ENCODE data around the gene SERGEF. TPM values are rescaled to one million over a fixed set of nuclear protein-coding genes. Genes with fewer than 3 reads are reported as not detected.
"Not testable (repeated sequence)": the region's sequence is repeated elsewhere in the genome, so short reads cannot be mapped to it uniquely, and the experiment has no call there.

SERGEF gene
- total RNA-seq, 1 donor from 2014 or later: 15.4 TPM

DNA sequence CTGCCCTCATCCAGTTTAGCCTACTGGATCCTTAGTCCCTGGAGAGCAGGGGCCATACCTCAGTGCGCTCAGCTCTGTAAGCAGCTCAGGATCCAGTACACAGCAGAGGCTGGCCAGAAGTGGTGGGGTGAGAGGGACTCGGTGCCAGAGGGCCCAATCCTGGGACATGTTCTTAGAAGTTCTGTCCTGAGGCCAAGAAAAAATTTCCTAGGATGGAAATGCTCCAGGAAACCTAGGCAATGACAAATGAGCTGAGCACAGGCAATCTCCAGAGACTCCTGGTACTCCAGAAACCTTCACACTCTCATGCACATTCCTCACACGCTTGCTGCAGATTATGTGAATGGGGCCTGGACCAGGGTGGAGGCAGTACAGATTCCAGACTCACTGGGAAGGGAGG, 89.6 kb downstream of the SERGEF start:
- intact Hi-C loops (cut with micrococcal nuclease): no loop called here
- DNase-seq (peak; percentile 62), ATAC-seq (peak; percentile 98)

GRCh38 chr11:17922416-17922788, 90.4 kb downstream of the SERGEF start:
- no peak for ATAC-seq
- intact Hi-C loops (cut with micrococcal nuclease): no loop called here
- no peak for DNase-seq

DNA sequence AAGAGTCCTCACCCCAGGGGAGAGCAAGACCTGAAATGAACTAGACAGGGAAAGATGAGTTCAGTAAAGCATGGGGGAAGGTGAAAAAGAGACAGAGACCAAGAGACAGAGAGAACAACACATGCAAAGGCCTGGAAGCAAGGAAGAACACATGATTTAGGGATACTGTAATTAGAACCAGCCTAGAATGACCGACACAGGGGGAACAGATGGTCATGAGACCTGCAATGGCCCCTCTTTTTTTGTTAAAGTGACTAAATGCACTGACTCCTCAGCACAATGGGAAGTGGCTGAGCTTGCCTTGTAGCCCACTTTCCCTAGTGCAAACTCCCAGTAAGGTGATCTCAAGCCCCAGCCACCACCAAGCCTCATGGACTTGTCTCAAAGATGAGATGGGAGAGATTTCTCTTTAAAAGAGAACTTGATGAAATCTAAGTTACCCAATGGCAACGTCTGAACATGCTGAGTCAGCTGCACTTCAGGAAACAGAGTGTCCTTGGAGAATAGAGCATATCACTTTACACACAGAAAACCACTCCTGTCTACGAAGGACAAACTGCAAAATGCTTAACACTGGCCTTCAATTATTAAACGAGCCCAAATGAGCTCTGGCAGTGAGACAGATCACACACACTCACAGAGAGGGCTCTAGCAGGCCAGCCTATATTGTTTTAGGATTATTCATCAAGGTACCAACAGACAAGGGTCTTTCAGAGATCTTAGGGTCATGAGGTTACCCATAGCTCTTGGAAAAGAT, 91.0 kb downstream of the SERGEF start:
- DNase-seq: no peak
- intact Hi-C loops (cut with micrococcal nuclease): no loop called here
- no peak for ATAC-seq

DNA sequence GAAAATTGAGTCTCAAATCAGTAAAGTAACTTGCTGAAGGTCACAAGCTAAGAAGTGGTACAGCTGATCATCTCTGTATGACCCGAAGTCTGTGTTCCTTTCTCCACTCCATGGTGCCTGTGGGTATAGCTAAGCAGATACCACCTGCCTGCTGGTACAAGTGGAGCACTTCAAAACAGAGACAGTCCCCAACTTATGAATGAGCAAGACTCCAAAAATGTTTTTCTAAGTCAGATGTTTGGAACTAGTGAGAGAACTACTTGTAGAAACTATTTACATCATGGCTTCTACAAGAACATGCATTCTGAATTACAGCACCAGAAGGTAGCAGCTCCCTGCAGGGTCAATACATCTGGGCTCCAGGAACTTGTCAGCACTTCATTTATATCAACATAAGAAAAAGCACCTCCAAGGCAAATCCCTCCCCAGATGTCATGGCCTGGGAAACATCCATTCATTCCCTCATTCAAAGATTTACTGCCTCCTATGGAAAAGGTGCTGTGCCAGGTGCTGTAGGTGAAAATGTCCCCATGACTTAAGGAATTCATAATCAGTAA, 94.7 kb downstream of the SERGEF start:
- intact Hi-C loops (cut with micrococcal nuclease): no loop called here
- ATAC-seq (no peak), DNase-seq (no peak)

GRCh38 chr11:17917556-17917955, 95.3 kb downstream of the SERGEF start:
- DNase-seq (no peak), ATAC-seq (no peak)
- intact Hi-C loops (cut with micrococcal nuclease): no loop called here

GRCh38 chr11:17915500-17916143, 97.2 kb downstream of the SERGEF start:
- ATAC-seq (no peak), DNase-seq (no peak)
- intact Hi-C loops (cut with micrococcal nuclease): no loop called here

DNA sequence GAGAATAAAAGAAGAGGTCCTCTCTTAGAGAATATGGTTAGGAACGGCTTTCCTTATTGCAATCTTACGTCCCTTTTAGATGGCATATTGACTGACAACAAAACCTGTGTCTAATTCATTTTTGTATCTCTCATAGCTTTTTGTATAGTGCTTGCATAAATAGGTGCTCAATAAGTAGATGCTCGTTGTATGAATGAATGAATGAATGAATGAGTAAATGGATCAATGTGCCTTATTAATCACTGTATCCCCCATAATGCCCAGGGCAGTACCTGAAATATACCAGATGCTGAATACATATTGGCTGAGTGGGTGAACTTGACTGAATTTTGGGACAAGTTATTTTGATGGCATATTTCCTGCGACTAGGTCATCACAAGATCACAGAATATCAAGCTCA, 97.9 kb downstream of the SERGEF start:
- intact Hi-C loops (cut with micrococcal nuclease): no loop called here
- DNase-seq (no peak), ATAC-seq (no peak)

- DNase-seq (no peak), ATAC-seq (no peak)
- intact Hi-C loops (cut with micrococcal nuclease): no loop called here
Measured at GRCh38 chr11:17907046-17907445, 105.8 kb downstream of the SERGEF start.

DNA sequence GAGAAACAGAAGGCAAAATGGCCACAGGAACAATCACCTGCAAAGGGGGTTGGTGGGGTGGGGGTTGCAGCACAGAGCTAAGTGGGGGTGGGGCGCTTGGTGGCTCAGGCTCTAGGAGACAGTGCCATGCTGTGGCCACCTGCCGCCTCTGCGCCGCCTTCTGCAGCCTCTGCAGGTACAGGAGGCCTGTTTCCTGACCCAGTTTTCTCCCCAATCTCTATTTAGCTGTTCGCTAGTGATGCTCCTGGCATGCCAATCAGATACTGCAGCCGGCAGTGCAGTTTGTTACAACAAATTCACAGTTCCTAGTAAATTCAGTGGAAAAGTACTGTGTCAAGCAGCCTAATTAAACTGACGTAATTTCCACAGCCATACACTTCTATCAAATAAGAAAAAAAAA, 106.4 kb downstream of the SERGEF start:
- intact Hi-C loops (cut with micrococcal nuclease): no loop called here
- ATAC-seq (no peak), DNase-seq (no peak)

DNA sequence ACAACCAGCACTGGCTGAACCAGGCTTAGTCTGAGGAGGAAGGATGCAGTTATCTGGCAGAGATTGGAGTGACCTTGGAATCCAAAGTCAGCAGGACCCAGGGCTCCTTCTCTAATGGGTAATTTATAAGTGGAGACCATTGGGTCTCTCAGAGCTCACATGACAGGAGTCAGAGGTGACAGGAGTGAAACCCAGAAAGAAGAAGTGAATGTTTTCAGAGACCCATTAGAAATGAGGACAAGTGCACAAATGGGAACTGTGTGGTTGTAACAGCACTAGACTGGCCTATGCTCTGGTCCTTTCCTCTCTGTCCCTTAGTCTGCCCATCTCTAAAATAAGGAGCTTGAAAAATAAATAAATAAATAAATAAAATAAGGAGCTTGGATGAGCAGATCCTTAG, 107.4 kb downstream of the SERGEF start:
- ATAC-seq (no peak), DNase-seq (no peak)
- intact Hi-C loops (cut with micrococcal nuclease): no loop called here

DNA sequence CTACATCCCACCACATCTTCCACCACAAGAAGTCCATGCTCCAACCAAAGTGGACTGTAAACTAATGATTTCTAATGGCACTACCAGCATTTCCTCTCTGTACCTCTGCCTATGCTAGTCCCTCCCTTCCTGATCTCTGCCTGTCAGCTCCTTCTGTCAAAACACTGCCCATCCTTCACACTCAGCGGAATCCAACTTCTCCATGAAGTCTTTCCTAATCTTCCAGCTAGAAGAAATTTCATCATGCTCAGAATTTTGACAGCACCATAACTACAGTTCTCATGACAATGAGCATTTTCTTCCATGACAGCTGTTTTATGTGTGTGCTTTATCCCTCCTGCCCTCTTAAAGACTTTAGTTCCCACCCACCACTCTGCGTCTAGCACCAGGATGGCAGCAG, 111.4 kb downstream of the SERGEF start:
- no peak for DNase-seq
- ATAC-seq: no peak
- intact Hi-C loops (cut with micrococcal nuclease): no loop called here

DNA sequence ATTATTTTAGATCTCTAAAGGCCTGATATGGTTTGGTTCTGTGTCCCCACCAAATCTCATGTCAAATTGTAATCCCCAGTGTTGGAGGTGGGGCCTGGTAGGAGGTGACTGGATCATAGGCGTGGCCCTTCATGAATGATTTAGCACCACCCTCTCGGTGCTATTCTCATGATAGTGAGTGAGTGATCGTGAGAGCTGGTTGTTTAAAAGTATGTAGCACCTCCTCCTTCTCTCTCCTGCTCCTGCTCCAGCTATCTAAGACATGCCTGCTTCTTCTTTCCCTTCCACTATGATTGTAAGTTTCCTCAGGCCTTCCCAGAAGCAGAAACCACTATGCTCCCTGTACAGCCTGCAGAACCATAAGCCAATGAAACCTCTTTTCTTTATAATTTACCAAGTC, 114.1 kb downstream of the SERGEF start:
- intact Hi-C loops (cut with micrococcal nuclease): no loop called here
- no peak for ATAC-seq
- no peak for DNase-seq

GRCh38 chr11:17898071-17898470, 114.8 kb downstream of the SERGEF start:
- intact Hi-C loops (cut with micrococcal nuclease): no loop called here
- no peak for DNase-seq
- ATAC-seq: no peak

DNA sequence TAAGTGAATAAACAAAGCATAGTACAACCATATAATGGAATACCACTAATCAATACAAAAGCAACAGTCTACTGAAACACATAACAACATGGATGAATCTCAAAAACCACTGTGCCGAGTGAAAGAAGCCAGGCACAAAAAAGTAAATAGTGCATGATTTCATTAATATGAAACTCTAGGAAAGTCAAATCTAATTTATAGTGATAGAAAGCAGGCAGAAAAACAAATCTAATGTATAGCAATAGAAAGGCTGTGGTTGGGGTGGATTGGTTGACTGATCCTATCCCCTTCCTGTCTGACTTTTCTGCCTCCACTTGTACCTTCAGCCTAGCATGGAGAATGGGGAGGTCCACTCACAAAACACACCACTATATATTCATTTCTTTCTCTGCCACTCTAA, 115.4 kb downstream of the SERGEF start:
- intact Hi-C loops (cut with micrococcal nuclease): no loop called here
- DNase-seq (no peak), ATAC-seq (no peak)

- intact Hi-C loops (cut with micrococcal nuclease); DNase-seq; ATAC-seq: not testable (repeated sequence)
Measured at GRCh38 chr11:17896496-17897151, 116.2 kb downstream of the SERGEF start.

DNA sequence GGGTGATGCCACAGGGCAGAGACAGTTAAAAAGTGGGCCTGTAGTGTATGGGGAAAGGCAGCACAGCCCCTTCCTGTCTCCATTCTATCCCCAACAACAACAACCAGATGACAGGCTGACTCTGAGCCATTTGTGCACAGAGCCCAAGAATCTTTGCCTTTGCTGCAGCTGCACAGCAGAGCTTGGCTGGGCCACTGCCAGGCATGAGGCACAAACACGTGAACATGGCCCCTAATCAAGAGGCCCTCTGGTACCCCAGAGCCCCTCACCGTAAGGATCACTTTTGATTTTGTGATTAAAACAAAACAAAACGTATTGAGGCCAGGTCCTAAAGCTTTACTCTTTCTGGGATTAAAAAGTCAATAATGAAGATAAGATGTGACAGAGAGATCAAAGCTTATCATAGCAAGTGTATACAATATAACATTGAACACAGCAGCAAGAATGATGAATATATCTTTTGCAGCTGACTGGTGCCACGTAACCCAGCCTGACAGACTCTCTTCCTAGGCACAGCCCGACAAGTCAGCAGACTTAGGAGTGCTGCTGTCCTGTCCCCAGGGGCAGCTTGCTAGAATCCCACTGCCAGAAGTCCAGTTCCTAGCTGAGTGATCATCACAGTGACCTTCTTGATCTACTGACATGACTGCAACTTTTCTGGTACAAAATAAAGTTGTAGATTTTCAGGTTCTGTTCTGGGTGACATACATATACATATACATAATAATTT, 117.8 kb downstream of the SERGEF start:
- ATAC-seq (peak; percentile 66), DNase-seq (peak; percentile 64)
- intact Hi-C loops (cut with micrococcal nuclease): no loop called here

- DNase-seq: no peak
- intact Hi-C loops (cut with micrococcal nuclease): no loop called here
- ATAC-seq: no peak
Measured at GRCh38 chr11:17892409-17892808, 120.4 kb downstream of the SERGEF start.

- DNase-seq (no peak), ATAC-seq (no peak)
- intact Hi-C loops (cut with micrococcal nuclease): no loop called here
Measured at GRCh38 chr11:17890325-17890724, 122.5 kb downstream of the SERGEF start.

DNA sequence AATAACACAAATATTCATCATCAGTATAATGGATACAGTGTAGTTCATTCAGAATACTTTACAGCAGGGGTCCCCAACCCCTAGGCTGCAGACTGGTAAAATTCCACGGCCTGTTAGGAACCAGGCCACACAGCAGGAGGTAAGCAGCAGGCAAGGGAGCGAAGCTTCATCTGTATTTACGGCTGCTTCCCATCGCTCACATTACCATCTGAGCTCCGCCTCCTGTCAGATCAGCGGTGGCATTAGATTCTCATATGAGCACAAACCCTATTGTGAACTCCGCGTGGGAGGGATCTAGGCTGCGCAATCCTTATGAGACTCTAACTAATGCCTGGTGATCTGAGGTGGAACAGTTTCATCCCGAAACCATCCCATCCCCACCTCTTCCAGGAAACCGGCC, 125.1 kb downstream of the SERGEF start:
- intact Hi-C loops (cut with micrococcal nuclease): no loop called here
- DNase-seq: no peak
- no peak for ATAC-seq

GRCh38 chr11:17883946-17884345, 128.9 kb downstream of the SERGEF start:
- intact Hi-C loops (cut with micrococcal nuclease): no loop called here
- ATAC-seq (no peak), DNase-seq (no peak)
